NCI-H2227 treated with DMSO at 0.1 percent for 48 hours (cell line): ENCODE results near the gene ZNF423.

Experiments
- DNase-seq: peaks from one replicate; lab custom pipeline; 2025; lab: John Stamatoyannopoulos, UW

ZNF423 gene

DNA sequence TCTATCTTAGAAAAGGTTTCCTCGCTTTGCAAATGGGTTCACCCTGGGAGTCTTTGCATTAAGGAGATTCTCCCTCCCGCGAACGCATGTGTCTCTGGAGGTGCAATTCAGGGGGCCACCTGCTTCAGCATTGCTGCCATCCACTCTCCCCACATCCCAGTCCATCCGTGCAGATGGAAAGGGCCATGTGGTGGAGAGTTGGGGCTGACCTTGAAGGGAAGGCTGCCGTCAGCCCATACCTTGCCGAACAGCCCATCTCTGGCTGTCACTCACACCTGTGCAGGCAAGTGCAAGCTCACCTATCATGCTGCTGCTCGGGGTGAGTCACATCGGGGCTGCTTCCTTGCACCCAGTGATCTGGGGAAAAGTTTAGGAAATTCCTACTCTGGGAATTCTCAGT is 106.1 kb downstream of the ZNF423 start:
- no peak for DNase-seq

DNA sequence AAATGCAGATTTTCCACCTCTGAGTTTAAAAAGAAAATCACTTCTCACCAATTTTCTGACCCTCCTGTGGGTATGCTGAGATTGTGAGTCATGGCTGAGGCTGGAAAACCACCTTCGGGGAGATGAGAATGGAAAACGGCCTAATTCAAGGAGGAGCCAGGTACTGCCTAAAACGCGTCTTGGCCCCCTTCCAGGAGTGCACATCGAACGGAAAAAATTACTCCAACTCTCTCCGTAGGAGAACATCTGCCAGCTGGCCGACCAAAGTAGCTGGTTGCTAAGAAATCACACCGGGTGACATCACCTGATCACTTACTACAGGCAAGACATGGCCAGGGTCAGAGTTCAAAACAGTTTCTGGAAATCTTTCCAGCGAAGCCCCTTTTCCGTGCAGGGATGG is 107.6 kb downstream of the ZNF423 start:
- DNase-seq: peak; percentile 76

GRCh38 chr16:49747654-49748053 is 108.3 kb downstream of the ZNF423 start:
- no peak for DNase-seq

DNA sequence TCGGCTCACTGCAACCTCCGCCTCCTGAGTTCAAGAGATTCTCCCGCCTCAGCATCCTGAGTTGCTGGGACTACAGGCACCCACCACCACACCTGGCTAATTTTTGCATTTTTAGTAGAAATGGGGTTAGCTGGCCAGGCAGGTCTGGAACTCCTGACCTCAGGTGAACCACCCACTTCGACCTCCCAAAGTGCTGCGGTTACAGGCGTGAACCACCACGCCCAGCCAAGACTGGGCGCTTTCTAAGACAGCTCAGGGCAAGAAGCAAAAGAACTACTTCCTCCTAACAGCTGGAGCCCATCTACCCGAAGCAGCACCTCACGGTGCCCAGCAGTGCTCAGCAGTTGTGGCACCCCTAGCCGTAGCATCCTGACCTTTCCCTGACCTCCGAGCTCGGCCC is 109.4 kb downstream of the ZNF423 start:
- no peak for DNase-seq

GRCh38 chr16:49745311-49745747 is 110.6 kb downstream of the ZNF423 start:
- DNase-seq: peak; percentile 73

- no peak for DNase-seq
Measured at GRCh38 chr16:49744244-49745220, 111.4 kb downstream of the ZNF423 start.

DNA sequence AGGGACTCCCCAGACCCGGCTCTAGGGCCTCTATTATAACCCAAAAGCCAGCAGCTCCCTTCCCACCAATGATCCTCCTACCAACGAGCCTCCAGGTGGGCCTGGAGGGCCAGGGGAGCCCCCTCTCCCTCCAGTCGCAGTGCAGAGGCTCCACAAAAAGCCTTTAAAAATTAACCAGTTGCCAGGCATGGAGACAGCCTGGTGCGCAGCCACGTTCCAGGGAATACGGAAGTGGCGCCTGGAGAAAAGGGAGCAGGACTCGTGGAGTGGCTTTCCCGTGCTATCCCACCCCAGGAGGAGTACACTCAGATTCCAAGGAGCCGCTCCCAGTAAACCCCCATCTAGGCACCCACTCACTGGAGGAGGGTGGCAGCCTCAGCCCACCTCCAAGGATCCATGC is 112.3 kb downstream of the ZNF423 start:
- no peak for DNase-seq

DNA sequence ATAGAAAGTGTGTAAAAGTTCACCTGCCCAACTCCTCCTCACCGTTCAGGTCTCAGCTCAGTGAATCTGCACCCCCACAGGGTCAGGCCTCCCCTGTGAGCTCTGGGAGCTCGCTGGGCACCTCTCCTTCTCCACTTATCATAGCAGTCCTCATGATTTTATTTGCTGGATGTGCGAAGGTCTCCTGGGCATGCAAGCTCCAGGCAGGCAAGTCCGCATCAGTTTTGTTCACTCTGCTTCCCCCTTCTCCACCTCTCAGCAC is 112.8 kb downstream of the ZNF423 start:
- no peak for DNase-seq

- no peak for DNase-seq
Measured at GRCh38 chr16:49742428-49743202, 113.3 kb downstream of the ZNF423 start.

- no peak for DNase-seq
Measured at GRCh38 chr16:49740256-49740655, 115.7 kb downstream of the ZNF423 start.

GRCh38 chr16:49739381-49739780 is 116.5 kb downstream of the ZNF423 start:
- DNase-seq: no peak

GRCh38 chr16:49738832-49739231 is 117.1 kb downstream of the ZNF423 start:
- no peak for DNase-seq

DNA sequence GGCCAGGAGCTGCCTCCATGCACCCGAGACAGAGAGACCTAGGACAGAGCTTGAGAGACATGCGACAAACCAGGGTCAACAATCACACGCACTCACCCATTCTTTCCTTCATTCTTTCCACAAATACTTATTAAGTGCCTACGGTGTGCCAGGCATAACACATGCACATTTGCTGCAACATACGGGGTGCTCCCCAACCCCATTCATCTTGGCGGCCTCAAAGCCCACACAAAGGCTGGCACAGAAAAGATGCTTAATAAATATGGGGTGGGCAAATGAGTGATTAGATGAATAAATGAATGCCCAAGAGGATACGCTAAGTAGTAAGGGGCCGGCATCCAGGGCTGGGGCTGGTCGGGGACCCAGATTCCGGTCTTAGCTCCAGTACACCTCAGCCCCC is 117.9 kb downstream of the ZNF423 start:
- DNase-seq: no peak

- DNase-seq: no peak
Measured at GRCh38 chr16:49737541-49737940, 118.4 kb downstream of the ZNF423 start.

- DNase-seq: no peak
Measured at GRCh38 chr16:49734331-49734730, 121.6 kb downstream of the ZNF423 start.

DNA sequence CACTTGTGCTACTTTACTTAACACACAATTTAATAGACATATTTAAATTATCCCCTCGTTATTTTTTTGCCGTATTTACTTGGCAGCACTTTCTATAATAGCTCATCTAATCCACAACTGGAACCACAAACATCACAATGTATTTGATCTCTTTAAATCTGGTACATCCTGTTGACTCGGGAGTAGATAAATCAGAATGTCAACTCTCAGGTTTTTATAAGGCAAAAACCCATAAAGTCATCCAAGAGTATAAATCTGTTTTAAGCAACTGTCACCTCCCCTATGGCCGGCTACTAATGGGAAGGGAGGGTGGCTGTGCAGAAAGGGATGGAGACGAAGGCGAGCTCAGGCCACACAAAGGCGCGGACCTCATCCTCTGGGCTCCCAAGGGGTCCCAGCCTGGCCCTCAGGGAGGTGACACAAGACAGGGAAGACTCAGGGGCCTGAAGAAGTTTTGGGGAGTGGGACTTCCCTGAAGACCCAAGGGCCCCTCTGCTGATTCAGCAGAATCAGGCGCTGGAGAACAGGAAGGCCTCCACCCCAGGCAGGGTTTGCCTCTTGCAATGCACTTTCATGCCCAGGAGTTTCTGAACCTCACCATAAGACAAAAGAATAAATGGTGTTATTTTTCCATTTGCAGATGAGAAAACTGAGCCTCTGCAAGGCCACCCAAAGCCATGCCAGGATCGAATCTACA is 122.5 kb downstream of the ZNF423 start:
- DNase-seq: no peak

DNA sequence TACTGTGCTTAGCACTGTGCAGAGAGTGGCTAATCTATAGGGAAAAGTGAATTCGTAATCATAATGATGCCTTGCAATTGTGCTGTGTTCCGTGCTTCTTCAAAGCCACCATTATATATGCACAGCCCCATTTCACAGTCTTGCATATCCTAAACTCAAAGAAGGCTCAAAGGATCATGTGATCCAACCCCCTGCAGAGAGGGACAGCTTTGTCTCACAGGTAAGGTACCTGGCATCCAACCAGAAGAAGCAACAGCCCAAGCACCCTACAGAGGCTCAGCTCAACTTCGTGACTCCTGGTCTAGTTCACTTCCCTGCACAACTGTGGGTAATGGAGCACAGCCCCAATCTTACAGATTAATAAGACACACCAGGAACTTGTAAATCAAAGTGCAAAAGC is 124.0 kb downstream of the ZNF423 start:
- DNase-seq: no peak

DNA sequence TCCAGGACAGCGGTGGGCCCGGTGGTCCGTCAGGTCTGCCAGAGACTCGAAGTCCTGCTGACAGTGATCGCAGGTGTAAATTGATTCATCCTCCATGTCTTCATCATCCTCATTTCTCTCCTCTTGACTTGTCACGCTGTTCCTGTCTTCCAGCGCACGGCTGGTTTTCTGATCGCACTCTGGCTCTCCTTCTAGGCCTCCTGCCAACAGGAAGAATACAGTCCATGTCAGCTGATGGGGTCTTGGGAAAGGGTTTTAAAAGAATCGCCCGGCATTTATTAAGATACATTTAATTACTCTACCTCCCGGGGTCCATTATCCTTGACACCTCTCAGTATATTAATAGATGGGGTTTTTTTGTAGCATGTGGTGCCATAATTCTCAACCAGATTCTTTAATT is 125.1 kb downstream of the ZNF423 start:
- no peak for DNase-seq

GRCh38 chr16:49727611-49728010 is 128.3 kb downstream of the ZNF423 start:
- DNase-seq: no peak

DNA sequence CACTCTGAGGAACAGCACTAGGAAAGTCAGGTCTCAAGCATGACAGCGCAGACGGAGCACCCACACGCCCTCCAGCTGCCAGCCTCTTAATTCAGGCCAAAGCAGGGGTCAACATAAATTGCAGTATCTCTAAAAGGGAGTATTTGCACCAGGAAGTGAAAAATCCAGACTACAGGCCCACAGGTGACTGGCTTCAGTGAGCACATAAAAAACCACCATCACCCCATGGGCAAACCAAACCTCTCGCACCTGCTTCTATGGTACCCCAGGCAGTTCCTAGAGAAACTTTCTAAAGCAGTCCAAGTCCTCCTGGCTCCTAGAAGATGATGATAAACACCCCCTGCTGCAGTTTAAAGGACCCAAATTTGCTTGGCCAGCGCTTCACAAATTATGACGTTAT is 129.8 kb downstream of the ZNF423 start:
- DNase-seq: no peak

DNA sequence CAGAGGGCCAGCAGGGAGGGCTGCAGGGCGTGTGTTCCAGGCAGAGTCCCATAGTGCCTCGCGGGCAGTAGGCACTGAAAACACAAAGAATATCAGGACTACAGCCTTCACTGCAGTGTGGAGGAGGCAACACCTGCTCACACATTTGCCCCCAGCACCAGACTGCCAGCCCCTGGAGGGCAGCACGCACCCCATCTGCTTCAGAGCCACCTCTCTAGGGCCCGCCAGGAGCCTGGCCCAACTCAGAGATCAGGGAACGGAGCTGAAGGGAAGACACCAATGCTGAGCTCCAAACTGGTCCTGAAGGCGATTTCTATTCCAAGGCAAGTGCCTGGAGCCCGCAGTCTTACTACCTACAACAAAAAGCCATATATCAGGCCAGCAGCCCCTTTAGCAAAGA is 130.3 kb downstream of the ZNF423 start:
- DNase-seq: no peak

- no peak for DNase-seq
Measured at GRCh38 chr16:49724774-49725173, 131.1 kb downstream of the ZNF423 start.

- DNase-seq: no peak
Measured at GRCh38 chr16:49723310-49723709, 132.6 kb downstream of the ZNF423 start.
